C4-2B (cell line): ENCODE results near the gene TLNRD1.

Source experiments
- H3K27ac ChIP-seq: fragments of 450-650 bp; 2 replicates; pipeline ENCODE4 v1.5.1; 2017
- ZFX ChIP-seq: fragments of 450-650 bp; IDR thresholded peaks from 2 replicates; pipeline ENCODE4 v1.6.1; 2017
- TF ChIP-seq, protein P1 (sequence below): fragments of 450-650 bp; conservative IDR thresholded peaks from 2 replicates; pipeline ENCODE4 v1.5.1; 2017; ENCODE audit warnings: mild to moderate bottlenecking

TLNRD1 gene

DNA sequence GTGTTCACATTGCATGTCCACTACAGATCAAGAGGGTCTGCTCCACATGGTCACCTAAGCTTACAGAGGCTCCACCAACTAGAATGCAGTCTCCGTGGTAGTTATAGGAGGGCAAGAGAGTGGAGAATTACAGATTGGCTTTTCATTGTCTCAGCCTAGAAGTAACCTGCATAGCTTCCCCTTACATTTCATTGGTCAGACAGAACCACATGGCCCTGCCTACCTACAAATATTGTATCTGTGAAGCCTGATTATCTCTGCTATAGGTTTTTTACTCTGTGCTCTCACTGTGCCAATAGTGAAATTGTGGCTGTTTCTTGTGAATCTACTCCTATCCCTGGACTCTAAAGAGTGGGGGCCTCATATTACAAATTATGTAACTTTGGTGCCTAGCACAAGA lies 2.5 kb upstream of the TLNRD1 start:
- H3K27ac ChIP-seq: no peak overlapping the region
- TF ChIP-seq, protein P1, sequence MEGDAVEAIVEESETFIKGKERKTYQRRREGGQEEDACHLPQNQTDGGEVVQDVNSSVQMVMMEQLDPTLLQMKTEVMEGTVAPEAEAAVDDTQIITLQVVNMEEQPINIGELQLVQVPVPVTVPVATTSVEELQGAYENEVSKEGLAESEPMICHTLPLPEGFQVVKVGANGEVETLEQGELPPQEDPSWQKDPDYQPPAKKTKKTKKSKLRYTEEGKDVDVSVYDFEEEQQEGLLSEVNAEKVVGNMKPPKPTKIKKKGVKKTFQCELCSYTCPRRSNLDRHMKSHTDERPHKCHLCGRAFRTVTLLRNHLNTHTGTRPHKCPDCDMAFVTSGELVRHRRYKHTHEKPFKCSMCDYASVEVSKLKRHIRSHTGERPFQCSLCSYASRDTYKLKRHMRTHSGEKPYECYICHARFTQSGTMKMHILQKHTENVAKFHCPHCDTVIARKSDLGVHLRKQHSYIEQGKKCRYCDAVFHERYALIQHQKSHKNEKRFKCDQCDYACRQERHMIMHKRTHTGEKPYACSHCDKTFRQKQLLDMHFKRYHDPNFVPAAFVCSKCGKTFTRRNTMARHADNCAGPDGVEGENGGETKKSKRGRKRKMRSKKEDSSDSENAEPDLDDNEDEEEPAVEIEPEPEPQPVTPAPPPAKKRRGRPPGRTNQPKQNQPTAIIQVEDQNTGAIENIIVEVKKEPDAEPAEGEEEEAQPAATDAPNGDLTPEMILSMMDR: no peak
- no peak for TF ChIP-seq ZFX

DNA sequence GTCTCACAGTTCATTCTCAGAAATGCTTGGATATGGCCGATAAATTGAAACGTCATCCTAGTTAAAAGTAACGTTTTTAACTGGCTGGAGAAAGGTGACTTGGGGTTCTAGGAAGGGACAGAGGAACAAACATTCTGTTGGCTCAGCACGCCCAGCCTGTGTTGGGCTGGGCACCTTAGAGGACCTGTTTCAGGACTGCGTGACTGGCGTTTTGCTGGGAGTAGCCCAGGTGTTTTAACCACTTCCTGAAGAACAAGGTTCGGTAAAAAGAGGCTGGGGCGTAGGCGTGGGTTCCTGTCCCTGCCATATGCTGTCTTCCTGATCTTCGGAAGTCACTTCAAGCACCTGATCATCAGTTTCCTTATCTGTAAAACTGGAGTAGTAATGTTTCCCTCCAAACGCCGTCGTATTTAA lies 1.1 kb upstream of the TLNRD1 start:
- peak overlapping the region; percentile 100 for H3K27ac ChIP-seq
- TF ChIP-seq ZFX: no peak
- TF ChIP-seq, protein P1: no peak

DNA sequence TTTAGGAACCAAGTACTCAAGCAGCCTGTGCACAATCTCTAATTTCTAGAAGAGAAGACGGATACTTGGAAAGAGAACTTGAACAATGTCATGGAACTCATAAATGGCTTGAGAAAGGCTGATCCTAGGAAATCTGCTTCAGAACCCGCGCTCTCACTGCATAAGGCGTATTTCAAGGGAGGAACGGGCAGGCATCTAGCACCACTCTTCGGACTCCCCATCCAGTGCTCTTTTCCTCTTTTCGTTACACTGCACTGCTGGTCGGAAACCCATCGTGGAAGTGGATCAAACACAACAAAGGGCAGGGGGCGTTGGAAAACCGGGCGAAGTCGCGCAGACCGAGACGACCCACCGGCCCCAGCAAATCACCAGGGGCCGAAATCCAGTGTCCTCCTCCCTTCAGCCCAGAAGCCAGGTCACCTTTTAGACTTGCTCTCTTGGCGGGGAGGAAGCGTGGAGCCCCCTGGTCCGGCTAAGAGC lies 539 bp upstream of the TLNRD1 start:
- peak overlapping the region; percentile 100 for H3K27ac ChIP-seq
- TF ChIP-seq, protein P1: no peak
- TF ChIP-seq ZFX: no peak

DNA sequence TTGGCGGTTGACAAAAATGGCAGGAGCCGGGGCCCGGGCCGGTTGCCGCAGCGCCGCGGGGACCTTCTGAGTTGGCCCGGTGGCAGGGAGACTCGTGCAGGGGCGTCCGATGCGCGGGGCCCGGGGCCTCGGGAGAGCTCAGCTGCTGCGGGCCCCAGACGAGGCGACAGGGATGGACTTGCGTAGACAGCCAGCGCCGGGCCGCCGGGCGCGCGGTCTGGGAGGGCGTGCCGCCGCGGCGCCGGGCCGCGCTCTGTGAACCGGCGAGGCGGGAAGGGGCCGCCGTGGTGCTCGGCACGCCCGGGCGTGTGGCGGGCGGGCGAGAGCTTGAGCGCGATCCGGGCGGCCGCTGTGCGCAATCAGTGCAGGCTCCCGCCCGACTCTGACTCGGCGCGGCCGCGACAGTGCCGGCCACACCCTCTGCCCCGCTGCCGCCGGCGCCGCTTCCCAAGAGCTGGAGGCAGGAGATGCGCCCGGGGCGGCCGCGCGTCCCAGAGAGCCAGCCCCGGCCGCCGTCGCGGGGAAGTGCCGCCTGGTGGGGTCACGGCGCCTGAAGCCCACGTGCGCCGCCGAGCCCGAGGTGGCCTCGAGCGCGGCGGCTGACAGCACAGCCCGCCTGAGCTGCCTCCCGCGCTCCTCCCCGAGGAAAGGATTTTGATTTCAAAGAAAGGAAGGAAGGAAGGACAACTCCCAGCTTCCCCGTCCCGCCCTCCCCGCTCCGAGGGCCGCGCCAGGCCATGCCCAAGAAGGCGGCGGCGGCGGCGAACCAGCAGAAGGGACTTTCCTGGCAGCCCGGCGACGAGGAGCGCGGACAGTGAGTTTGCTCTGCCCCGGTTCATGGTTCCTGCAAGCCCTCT lies 657 bp downstream of the TLNRD1 start:
- H3K27ac ChIP-seq: peak overlapping the region; percentile 100

DNA sequence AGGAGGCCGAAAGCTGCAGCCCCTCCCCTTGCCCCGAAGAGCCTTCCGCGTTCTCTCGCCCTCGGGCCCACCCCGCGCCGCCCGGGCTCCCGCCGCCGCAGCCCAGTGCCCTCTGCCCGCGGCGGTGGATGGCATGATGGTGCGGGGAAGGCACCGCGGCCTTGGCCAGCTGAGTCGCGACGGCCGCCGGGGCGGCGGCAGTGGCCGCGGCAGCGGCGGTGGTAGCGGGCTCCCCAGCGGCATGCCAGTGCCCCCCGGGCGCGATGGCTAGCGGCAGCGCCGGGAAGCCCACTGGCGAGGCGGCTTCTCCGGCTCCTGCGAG lies 1.2 kb downstream of the TLNRD1 start:
- TF ChIP-seq, protein P1: no peak
- TF ChIP-seq ZFX: no peak
- H3K27ac ChIP-seq: peak overlapping the region; percentile 100

More for the DNA sequence above, 657 bp downstream of the TLNRD1 start:
- TF ChIP-seq, protein P1: no peak
- peak; percentile 80 for TF ChIP-seq ZFX

DNA sequence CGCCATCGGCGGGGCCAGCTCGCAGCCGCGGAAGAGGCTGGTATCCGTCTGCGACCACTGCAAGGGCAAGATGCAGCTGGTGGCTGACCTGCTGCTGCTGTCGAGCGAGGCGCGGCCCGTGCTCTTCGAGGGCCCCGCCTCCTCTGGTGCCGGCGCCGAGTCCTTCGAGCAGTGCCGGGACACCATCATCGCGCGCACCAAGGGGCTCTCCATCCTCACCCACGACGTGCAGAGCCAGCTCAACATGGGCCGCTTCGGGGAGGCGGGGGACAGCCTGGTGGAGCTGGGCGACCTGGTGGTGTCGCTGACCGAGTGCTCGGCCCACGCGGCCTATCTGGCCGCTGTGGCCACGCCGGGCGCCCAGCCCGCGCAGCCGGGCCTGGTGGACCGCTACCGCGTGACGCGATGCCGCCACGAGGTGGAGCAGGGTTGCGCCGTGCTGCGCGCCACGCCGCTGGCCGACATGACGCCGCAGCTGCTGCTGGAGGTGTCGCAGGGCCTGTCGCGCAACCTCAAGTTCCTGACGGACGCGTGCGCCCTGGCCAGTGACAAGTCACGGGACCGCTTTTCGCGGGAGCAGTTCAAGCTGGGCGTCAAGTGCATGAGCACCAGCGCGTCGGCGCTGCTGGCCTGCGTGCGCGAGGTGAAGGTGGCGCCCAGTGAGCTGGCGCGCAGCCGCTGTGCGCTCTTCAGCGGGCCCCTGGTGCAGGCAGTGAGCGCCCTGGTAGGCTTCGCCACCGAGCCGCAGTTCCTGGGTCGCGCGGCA lies 1.8 kb downstream of the TLNRD1 start:
- peak overlapping the region; percentile 100 for H3K27ac ChIP-seq
- no peak for TF ChIP-seq ZFX
- TF ChIP-seq, protein P1: no peak

DNA sequence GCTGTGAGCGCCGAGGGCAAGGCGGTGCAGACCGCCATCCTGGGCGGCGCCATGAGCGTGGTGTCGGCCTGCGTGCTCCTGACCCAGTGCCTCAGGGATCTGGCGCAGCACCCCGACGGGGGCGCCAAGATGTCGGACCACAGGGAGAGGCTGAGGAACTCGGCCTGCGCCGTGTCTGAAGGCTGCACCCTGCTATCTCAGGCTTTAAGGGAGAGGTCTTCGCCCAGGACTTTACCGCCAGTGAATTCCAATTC lies 2.3 kb downstream of the TLNRD1 start:
- no peak for TF ChIP-seq ZFX
- TF ChIP-seq, protein P1: no peak
- H3K27ac ChIP-seq: no peak overlapping the region
